Activated CD8-positive, alpha-beta memory T cell treated with anti-CD3 and anti-CD28 coated beads for 36 hours (primary cell): Measurements from ENCODE around the gene CNP. TPM values are rescaled to one million over a fixed set of nuclear protein-coding genes. Genes with fewer than 3 reads are reported as not detected.

Source experiments
- CTCF ChIA-PET: fragments of 350-600 bp; sonication (Branson Sonifier 250); formaldehyde crosslinking; loops from one replicate; lab custom pipeline; 2021; ENCODE audit warnings: antibody characterized with exemption; lab: Charles Lee
- POLR2A ChIA-PET: fragments of 350-600 bp; sonication (Branson Sonifier 250); formaldehyde crosslinking; loops from one replicate; lab custom pipeline; 2021; ENCODE audit warnings: antibody characterized with exemption; lab: Charles Lee
- total RNA-seq, 2 experiments: library from RNA; stranded (reverse); gene quantifications; one replicate each; pipeline ENCODE4 v1.2.3, GENCODE V29; 2021

The CNP gene
- total RNA-seq, 2 experiments from 2014 or later: 66.8 to 67.6 TPM

DNA sequence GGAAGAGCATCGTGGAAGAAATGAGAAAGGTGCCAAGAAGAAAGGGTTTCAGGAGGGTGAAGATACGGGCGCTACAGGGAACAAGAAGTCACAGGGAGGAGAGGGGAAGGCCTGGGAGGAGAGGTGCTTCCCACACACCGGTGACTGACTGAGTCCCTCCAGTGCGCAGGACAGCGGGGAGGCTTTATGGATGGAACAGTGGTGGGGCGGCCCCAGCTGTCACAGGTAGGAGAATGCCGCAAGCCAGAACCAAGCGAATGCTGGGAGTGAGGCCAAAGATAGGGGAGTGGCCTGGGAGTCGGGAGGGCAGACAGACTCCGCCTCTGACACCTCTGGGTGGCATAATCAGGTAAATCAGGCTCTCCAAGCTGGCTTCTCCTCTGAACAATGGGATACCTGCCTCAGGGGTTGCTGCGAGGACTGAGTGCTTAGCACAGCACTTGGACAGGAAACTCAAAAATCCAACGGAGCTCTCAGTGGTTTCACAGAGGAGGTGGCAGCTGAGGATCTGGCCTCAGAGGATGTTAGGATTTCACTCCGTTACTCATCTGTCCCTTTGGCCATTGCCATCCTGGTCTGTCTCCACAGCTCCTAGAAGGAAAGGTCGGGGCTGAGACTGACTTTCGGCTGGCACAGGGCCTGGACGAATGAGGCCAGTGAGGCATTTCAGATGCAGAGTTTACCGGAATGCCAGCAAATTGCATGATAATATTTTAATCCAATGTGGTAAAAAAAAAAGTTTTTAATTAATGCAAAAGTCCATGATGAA, 717 bp upstream of the CNP start:
- ChIA-PET POLR2A (interaction anchor here (0.6 to 1.9 kb wide), 12 partner anchors 9 to 375 kb away, joined by 3 to 12 read pairs (median 4); partner anchors contain the start of genes ACLY, DHX58, DNAJC7 and ODAD4), CTCF (interaction anchor here (0.5 to 3.6 kb wide), 11 partner anchors 8 to 272 kb away, joined by 3 to 16 read pairs (median 4); partner anchors contain the start of genes DNAJC7, NKIRAS2 and ODAD4)

DNA sequence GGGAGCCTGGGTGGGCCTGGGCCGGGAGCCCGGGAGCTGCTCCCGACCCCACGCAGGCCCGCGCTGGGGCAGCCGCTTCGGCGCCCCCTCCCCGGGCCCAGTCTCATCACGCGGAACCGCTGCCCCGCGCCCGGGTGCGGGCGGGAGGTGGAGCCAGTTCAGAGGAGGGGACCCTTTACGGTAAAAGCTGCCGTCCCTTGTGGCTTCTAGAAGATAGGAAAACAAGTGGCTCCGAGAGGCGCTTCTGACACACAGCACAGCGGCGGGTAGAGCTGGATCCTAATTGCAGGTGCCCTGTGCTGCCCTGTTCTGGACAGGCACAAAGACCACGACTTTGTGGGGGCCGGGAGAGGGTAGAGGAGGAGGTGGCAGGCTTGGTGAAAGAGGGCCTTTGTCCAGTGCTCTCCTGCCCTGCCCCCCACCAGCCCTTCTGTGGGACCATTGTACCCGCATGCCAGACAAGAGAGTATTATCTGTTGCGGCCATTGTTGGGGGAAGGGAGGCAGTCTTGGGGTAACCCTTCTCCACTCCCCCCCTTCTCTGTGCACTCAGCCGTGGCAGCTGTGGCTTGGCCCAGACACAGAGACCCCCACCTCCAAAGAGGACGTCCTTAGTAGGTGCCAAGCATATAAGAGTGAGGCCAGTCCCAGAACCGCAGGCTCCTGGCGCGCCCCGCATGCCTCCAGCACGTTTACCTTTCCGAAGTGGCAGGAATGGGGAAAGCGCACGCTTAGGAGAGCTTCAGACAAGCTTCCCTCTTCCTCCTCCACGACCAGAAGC, 736 bp downstream of the CNP start:
- CTCF ChIA-PET: interaction anchor here (0.7 to 2.5 kb wide), 3 partner anchors 37 to 70 kb away, joined by 3 to 6 read pairs (median 3); partner anchors contain the start of gene ODAD4

DNA sequence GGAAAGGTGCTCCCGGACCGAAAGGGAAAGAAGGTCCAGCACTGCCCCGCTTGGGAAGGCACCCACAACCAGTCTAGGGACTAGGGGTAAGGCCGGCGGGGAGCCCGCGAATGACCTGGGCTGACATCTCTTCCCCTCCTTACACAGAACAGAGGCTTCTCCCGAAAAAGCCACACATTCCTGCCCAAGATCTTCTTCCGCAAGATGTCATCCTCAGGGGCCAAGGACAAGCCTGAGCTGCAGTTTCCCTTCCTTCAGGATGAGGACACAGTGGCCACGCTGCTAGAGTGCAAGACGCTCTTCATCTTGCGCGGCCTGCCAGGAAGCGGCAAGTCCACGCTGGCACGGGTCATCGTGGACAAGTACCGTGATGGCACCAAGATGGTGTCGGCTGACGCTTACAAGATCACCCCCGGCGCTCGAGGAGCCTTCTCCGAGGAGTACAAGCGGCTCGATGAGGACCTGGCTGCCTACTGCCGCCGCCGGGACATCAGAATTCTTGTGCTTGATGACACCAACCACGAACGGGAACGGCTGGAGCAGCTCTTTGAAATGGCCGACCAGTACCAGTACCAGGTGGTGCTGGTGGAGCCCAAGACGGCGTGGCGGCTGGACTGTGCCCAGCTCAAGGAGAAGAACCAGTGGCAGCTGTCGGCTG, 1.5 kb downstream of the CNP start:
- CTCF ChIA-PET: interaction anchor here (0.7 to 0.9 kb wide), 3 partner anchors 8 to 69 kb away, joined by 3 to 5 read pairs (median 3); no protein-coding TSS in a partner anchor
- POLR2A ChIA-PET: interaction anchor here (0.6 to 1.9 kb wide), 3 partner anchors 12 to 50 kb away, joined by 3 to 12 read pairs (median 4); partner anchors contain the start of gene DNAJC7

More for the DNA sequence above, 736 bp downstream of the CNP start:
- POLR2A ChIA-PET: interaction anchor here (0.6 to 1.9 kb wide), 7 partner anchors 7 to 139 kb away, joined by 3 to 12 read pairs (median 4); partner anchors contain the start of gene DNAJC7

DNA sequence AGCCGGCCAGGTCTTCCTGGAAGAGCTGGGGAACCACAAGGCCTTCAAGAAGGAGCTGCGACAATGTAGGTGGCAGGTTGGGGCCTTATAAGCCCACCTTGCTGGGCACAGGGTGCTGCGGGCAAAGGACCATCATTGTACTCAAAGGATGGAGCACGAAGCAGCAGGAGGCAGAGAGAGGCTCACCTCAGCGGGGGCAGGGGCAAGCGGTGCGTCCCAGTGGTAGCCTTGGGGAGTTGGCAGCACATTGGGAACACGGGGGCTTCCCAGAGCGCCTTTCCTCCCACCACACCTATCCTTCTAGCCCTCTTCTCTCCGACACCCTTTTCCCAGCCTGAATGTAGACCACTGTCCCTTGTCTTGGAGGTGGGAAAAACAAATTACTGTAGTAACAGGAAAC, 2.1 kb downstream of the CNP start:
- CTCF ChIA-PET: interaction anchor here (0.7 to 0.9 kb wide), 2 partner anchors 9 to 12 kb away, joined by 3 to 5 read pairs; no protein-coding TSS in a partner anchor
- POLR2A ChIA-PET: no interaction called here

DNA sequence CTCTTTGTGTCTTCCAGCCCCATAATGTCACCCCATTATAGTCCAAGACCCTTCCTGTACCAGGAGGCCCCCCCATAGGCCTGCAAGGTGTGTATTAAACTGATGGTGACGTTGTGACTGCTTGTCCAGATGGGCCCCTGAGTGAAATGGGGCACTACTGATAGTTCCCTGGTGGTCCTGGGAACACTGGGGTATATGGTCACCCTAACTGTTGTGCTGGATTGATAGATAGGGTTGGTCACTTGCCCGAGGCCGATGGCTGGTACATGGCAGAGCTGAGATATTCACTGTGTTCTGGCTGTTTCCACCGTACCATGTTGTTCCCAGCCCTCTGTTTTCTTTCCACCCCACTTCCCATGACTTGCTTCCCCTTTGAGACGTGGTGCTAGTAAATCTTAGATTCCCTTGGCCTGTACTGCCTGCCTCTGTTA, 4.3 kb downstream of the CNP start:
- ChIA-PET POLR2A (no interaction called here), CTCF (no interaction called here)

DNA sequence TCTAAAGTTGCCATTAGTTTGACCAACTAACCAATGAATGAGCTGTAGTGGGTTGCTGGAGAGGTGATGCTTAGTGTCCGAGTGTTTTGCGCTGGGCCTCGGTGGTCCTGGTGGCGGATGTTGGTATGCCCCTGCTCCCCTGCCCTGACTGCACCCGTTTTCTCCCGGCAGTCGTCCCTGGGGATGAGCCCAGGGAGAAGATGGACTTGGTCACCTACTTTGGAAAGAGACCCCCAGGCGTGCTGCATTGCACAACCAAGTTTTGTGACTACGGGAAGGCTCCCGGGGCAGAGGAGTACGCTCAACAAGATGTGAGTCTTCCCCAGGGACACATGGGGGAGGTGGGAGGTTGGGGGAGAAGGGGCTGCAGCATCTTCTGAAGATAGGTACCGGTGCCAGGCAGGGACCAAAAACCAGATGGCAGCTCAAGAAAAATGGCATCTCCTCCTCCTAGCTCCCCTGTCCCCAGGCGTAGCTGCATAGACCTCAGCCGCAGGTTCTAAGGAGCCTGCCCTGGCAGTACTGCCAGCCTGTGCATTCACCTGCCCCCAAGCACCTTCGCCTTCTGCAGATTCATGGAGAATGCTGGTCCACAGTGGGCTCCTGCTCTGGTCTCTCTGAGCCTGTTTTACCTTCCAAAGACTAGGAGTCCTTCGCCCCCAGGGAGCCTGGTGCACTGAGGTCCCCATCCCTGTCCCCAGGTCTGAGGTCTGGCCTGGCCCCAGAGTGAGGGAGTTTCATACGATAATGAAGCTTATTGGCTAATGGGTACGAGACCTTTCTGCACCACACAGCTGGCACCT, 5.3 kb downstream of the CNP start:
- ChIA-PET POLR2A (interaction anchor here (0.6 kb wide), 1 partner anchor 8 kb away, joined by 7 read pairs; no protein-coding TSS in a partner anchor), CTCF (interaction anchor here (1.2 kb wide), 1 partner anchor 101 kb away, joined by 3 read pairs; no protein-coding TSS in a partner anchor)

DNA sequence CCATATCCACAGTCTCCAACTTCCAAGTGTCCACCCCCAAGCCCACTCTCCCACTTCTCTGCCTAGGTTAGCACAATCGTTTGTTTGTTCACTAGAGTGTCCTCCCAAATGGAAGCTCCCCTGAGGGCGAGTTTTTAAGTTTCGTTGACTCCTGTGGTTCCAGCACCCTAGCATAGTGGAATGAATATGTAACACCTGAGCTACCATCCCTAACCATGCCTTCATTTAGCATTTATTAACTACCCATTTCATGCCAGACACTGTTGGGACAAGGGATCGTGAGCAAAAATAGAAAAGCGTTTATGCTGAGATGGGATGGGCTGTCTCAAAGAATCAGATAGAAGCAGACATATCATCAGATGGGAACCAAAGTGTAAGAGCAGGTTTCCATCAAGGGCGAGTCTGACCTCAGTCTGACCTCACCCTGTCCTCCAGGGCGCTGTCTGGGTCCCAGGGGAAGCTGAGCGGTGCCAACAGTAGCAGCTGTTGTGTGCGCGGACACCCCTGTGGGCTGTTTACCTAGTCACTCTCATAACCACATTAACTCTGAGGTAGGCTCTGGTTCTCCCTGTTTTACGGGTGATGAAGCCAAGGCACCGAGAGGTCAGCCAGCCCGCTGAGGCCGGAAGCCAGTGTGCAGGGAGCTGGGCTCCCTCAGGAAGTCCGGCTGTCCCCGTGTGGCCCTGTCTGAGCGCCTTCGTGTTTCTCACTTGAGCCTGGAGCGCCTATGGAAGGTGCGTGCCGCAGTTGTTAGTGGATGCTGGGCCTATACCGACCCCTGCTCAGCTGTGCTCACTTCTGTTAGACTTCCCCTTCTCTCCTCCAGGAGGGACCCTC, 6.2 kb downstream of the CNP start:
- ChIA-PET CTCF (interaction anchor here (0.6 to 1.2 kb wide), 2 partner anchors 11 to 100 kb away, joined by 3 to 5 read pairs; no protein-coding TSS in a partner anchor), POLR2A (interaction anchor here (0.6 kb wide), 1 partner anchor 9 kb away, joined by 7 read pairs; no protein-coding TSS in a partner anchor)

DNA sequence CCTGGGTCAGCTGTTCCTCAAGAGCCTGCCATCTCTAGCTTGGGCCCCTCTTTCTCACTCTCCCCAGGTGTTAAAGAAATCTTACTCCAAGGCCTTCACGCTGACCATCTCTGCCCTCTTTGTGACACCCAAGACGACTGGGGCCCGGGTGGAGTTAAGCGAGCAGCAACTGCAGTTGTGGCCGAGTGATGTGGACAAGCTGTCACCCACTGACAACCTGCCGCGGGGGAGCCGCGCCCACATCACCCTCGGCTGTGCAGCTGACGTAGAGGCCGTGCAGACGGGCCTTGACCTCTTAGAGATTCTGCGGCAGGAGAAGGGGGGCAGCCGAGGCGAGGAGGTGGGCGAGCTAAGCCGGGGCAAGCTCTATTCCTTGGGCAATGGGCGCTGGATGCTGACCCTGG, 6.8 kb downstream of the CNP start:
- ChIA-PET CTCF (interaction anchor here (0.6 kb wide), 1 partner anchor 10 kb away, joined by 5 read pairs; no protein-coding TSS in a partner anchor), POLR2A (no interaction called here)

DNA sequence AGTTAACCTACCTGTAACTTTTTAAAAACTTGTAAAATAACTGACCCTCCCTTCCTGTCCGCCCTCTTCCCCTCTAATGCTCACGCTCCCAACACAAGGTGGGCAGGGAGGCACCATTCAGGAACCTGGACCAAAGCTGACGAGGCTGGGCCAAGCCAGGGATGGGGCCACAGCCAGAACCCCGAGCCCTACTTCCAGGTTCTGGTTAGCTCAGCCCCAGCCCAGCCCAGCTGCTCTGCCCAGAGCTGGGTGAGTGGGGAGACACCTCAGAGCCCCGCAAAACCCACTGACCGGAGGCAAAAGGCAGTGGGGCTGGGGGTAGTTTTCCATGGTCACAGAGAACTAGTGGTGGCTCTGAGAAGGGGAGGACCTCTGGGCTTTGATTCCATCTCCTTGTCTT, 7.4 kb downstream of the CNP start:
- POLR2A ChIA-PET: interaction anchor here (1.1 kb wide), 1 partner anchor 8 kb away, joined by 4 read pairs; the partner anchor contains the start of gene CNP
- CTCF ChIA-PET: no interaction called here

DNA sequence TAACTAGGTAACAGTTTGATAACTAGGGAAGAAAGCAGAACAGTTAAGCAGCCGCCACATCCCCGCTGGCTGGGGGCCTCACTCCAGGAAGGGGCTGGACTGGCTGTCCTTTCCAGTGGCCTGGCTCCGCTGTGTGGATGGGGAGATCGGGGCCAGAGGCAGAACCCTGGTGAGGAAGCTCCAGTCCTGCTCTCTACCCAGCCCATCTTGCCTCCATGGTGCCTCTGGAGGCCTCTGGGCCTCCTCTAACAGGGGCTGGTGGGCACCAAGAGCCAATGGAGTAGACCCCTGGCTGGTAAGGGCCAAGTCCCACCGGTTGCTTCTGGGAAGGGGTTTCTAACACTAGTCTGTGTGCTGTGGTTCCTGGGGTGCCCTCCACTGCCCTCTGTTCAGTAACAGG, 8.1 kb downstream of the CNP start:
- POLR2A ChIA-PET: interaction anchor here (1.1 kb wide), 1 partner anchor 8 kb away, joined by 4 read pairs; the partner anchor contains the start of gene CNP
- CTCF ChIA-PET: no interaction called here

DNA sequence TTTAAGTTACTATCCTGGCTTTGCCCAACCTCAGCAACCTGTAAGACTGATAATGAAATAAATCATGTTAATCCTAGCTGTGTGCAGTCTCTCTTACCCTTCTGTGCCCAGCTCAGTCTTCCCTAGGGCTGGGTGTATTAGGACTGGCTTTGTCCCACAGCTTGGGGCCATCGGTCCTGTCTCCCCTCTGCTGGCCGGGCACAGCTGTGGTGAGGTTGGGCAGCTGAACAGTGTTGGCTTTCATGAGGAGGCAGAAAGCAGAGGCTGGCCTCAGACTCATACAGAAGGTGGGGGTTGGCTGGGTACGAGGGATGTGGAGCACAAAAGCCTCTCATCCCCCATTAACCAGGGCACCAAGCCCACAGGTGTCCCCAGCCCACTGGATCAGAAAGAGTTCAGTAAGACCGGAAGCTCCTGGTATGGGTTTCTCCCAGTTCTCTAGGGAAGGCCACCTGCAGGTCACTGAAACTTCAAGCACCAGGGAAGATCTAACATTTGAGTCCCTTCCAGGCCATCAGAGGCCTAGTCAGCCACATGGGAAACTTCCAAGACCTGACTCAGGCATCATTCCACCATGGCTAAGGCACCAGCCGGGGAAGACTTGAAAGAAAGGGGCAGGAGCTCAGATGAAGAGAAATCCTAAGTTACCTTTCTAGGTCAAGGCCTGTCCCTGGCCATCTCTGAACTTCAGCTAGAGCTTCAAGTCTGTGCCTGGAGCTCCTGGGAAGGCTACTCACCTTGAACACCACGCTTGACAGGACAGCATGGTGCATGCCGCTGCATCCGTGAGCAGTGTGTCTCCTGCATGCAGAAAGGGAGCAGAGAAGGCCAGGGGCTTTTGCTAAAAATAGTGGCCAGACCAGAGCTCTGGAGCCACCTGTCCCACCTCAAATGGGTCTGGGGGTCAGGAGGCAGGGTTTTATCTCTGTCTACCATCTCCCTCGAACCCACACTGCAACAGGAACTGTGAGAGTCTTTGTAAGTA, 8.8 kb downstream of the CNP start:
- ChIA-PET POLR2A (interaction anchor here (1.1 kb wide), 1 partner anchor 9 kb away, joined by 4 read pairs; the partner anchor contains the start of gene CNP), CTCF (no interaction called here)

DNA sequence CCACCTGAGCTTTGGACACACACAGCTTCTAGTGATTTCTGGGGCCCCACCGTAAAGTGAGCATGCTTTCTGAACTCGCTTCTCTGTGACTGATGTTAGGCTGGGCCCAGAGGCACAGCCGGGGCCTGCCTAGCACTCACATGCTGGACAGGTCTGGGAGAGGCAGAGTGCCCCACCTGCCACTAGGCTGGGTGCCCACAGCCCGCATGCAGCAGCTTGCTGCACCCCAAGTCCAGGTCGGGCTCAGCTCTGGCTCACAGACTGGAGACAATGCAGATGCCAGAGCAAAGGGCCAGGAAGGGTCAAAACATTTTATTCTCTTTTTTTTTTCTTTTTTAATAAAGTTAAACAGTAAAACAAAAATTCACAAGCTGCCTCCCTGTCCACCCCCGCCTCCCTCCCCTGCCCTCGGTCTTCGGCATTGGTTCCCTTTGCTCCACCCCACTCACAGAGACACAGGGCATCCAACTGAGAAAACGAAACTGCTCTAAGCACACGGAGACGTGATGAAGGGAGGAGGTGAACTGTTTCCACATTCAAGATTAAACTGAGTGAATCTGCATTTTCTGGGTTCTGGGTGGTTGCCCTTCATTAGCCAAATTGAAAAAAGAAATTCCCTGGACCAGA, 9.7 kb downstream of the CNP start:
- POLR2A ChIA-PET: no interaction called here
- CTCF ChIA-PET: interaction anchor here (0.7 kb wide), 1 partner anchor 12 kb away, joined by 3 read pairs; no protein-coding TSS in a partner anchor

DNA sequence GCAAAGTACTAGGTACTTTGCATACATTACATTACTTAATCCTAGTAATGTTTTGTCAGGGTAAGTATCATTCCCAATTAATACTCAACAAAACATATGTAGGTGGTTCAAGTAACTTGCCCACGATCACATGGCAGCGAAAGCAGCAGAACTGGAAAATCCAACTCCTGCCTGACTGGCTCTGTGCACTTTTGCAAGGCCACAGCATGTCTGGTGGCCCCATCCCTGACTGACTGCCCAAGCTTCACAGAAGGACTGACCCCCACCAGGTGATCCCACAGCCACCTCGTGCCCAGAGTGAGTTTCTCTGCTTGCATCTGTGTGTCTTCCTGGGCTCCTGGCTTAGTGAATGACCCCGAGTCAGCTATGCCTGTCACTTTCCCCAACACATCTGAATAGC, 11.4 kb downstream of the CNP start:
- ChIA-PET POLR2A (no interaction called here), CTCF (interaction anchor here (1.0 kb wide), 1 partner anchor 8 kb away, joined by 4 read pairs; no protein-coding TSS in a partner anchor)

DNA sequence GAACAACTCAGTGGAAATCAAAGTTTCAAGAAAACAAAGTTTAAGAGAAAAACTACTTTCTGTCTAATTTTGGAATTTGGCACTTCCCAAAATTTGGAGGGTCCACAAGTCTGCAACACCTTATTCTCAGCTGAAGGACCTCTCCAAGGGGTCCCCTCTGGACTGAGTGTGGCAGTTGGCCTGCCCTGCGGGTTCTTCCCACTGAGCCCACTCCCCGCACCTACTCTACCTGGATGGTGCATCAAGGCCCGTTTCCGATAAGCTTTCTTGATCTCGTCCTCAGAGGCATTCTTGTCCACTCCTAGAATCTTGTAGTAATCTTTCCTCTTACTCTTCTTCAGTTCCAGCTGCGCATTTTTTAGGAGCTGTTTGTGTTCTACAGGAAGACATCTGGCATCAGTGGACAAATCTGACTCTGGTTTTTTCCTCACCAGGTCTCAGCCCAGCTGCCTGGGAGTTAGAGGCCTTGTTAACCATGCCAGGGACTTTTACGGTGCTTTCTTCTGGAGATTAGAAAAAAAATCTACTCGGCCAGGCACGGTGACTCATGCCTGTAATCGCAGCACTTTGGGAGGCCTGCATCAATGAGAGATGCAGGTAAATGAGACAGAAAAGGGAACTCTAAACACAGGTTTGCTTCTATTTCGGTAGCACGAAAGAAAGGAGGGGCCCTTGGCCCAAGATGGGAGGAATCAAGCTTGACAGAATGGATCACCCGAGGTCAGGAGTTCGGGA, 15.6 kb downstream of the CNP start:
- POLR2A ChIA-PET: no interaction called here
- CTCF ChIA-PET: no interaction called here
